ENCODE measurements around the gene TMC1.

DNA sequence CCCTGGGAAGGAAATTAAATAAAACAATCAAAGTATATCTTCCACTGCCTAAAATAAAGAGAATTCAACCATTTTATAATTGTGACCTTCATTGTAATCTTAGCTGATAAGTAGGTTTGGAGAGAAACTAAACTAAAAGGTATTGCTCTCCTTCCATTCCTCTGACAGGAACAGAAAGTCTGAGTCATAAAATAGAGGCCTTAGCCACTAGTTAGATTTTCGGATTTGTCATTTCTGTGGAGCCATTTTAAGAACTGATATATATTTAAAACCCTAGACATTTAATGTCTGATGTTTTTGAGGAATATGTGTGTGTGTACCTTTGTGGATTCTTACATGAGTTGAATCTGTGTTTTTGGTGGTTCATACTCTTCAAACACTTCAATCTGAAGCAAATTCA is 11.8 kb upstream of the TMC1 start:
- no peak for TF ChIP-seq EP300 (IDR thresholded peaks at IDR 0.05)
- TF ChIP-seq POLR2A (IDR thresholded peaks at IDR 0.05): no peak
- TF ChIP-seq, protein P1, sequence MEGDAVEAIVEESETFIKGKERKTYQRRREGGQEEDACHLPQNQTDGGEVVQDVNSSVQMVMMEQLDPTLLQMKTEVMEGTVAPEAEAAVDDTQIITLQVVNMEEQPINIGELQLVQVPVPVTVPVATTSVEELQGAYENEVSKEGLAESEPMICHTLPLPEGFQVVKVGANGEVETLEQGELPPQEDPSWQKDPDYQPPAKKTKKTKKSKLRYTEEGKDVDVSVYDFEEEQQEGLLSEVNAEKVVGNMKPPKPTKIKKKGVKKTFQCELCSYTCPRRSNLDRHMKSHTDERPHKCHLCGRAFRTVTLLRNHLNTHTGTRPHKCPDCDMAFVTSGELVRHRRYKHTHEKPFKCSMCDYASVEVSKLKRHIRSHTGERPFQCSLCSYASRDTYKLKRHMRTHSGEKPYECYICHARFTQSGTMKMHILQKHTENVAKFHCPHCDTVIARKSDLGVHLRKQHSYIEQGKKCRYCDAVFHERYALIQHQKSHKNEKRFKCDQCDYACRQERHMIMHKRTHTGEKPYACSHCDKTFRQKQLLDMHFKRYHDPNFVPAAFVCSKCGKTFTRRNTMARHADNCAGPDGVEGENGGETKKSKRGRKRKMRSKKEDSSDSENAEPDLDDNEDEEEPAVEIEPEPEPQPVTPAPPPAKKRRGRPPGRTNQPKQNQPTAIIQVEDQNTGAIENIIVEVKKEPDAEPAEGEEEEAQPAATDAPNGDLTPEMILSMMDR (IDR thresholded peaks at IDR 0.05): no peak

Data from ovary (tissue), 3 donors.